Neural progenitor cell (in vitro differentiated cells): ENCODE measurements around the gene IL1RAPL1. TPM values are rescaled to one million over a fixed set of nuclear protein-coding genes. Genes with fewer than 3 reads are reported as not detected.
A peak's percentile ranks its signal among the peaks of the same experiment; 100 is the strongest.

Experiments used
- DNase-seq: peaks from one replicate; pipeline ENCODE4 v3.0.0-alpha.2; 2016; ENCODE audit warnings: low spot score
- H2AFZ ChIP-seq: fragments of 200-600 bp; sonication (generic); replicated peaks from 2 replicates; pipeline ENCODE4 v1.6.1; 2016; ENCODE audit warnings: antibody characterized with exemption
- H3F3A ChIP-seq: fragments of 200-600 bp; sonication (generic); 2 replicates; pipeline ENCODE4 v1.6.1; 2016; ENCODE audit warnings: antibody characterized with exemption, low read depth
- H3K27ac ChIP-seq: fragments of 200-600 bp; sonication (generic); 2 replicates; pipeline ENCODE4 v1.5.1; 2016; ENCODE audit warnings: mild to moderate bottlenecking
- H3K27me3 ChIP-seq: fragments of 200-600 bp; sonication (generic); 2 replicates; pipeline ENCODE4 v1.6.1; 2016; ENCODE audit warnings: mild to moderate bottlenecking, moderate library complexity
- H3K36me3 ChIP-seq: fragments of 200-600 bp; sonication (generic); 2 replicates; pipeline ENCODE4 v1.5.1; 2016
- H3K4me1 ChIP-seq: fragments of 200-600 bp; sonication (generic); 2 replicates; pipeline ENCODE4 v1.6.1; 2016; ENCODE audit warnings: mixed run types
- H3K4me2 ChIP-seq: fragments of 200-600 bp; sonication (generic); 2 replicates; pipeline ENCODE4 v1.6.1; 2016
- H3K4me3 ChIP-seq: fragments of 200-600 bp; sonication (generic); 2 replicates; pipeline ENCODE4 v1.5.1; 2016
- H3K79me2 ChIP-seq: fragments of 200-600 bp; sonication (generic); 2 replicates; pipeline ENCODE4 v1.6.1; 2016; ENCODE audit warnings: low read depth
- H3K9ac ChIP-seq: fragments of 200-600 bp; sonication (generic); 2 replicates; pipeline ENCODE4 v1.6.1; 2016
- H3K9me3 ChIP-seq: fragments of 200-600 bp; sonication (generic); 2 replicates; pipeline ENCODE4 v1.5.1; 2016; ENCODE audit warnings: low read depth
- H4K20me1 ChIP-seq: fragments of 200-600 bp; sonication (generic); 2 replicates; pipeline ENCODE4 v1.6.1; 2016; ENCODE audit warnings: low read depth
- H3K27ac Mint-ChIP-seq: 3 replicates; pipeline ENCODE4 v1.8.0; 2021; ENCODE audit warnings: mixed read lengths
- H3K27me3 Mint-ChIP-seq: 2 replicates; pipeline ENCODE4 v1.8.0; 2022; ENCODE audit warnings: low read depth, mild to moderate bottlenecking, inconsistent platforms, moderate library complexity, mixed read lengths; ENCODE audit not compliant: insufficient read depth
- H3K36me3 Mint-ChIP-seq: 3 replicates; pipeline ENCODE4 v1.8.0; 2021; ENCODE audit warnings: mixed read lengths
- H3K4me1 Mint-ChIP-seq: 3 replicates; pipeline ENCODE4 v1.8.0; 2021; ENCODE audit warnings: mixed read lengths
- H3K4me3 Mint-ChIP-seq: 3 replicates; pipeline ENCODE4 v1.8.0; 2021; ENCODE audit warnings: mild to moderate bottlenecking, moderate library complexity, mixed read lengths
- H3K9me3 Mint-ChIP-seq: 3 replicates; pipeline ENCODE4 v1.8.0; 2020; ENCODE audit warnings: mixed read lengths
- CTCF ChIP-seq: fragments of 200-600 bp; sonication (generic); IDR thresholded peaks from 2 replicates; pipeline ENCODE4 v1.5.1; 2017; ENCODE audit warnings: antibody characterized with exemption, mild to moderate bottlenecking
- EZH2 ChIP-seq: fragments of 200-600 bp; sonication (generic); IDR thresholded peaks from 2 replicates; pipeline ENCODE4 v1.6.1; 2017; ENCODE audit warnings: antibody characterized with exemption, mild to moderate bottlenecking, moderate library complexity
- EZH2phosphoT487 ChIP-seq: fragments of 200-600 bp; sonication (generic); IDR thresholded peaks from 2 replicates; pipeline ENCODE4 v1.6.1; 2017; ENCODE audit warnings: antibody characterized with exemption
- total RNA-seq: library from RNA; depleted of rRNA; stranded (reverse); fragments of >200 nt; gene quantifications from 2 replicates; pipeline ENCODE4 v1.2.3, GENCODE V29; 2015; ENCODE audit warnings: low replicate concordance

IL1RAPL1 gene
- total RNA-seq, 1 donor from 2014 or later: 13.4 TPM

- no peaks in the 10 kb centered on the region for H3K4me1 Mint-ChIP-seq
- no peak overlapping the region for H3K27ac ChIP-seq
- H3K36me3 Mint-ChIP-seq: no peaks in the 10 kb centered on the region
- H3K27ac Mint-ChIP-seq: no peak overlapping the region
- no peak overlapping the region for H2AFZ ChIP-seq
- H3K27me3 ChIP-seq: no peaks in the 10 kb centered on the region
- no peaks in the 10 kb centered on the region for H3F3A ChIP-seq
- H3K9me3 Mint-ChIP-seq: peaks cover 20% of the 10 kb centered on the region
- TF ChIP-seq CTCF: no peak
- no peak for TF ChIP-seq EZH2phosphoT487
- TF ChIP-seq EZH2: no peak
- DNase-seq: no peak
- no peak overlapping the region for H3K4me3 ChIP-seq
- no peaks in the 10 kb centered on the region for H3K79me2 ChIP-seq
- H3K4me3 Mint-ChIP-seq: no peak overlapping the region
- H3K9me3 ChIP-seq: peaks cover 10% of the 10 kb centered on the region
- no peak overlapping the region for H3K9ac ChIP-seq
- H4K20me1 ChIP-seq: no peaks in the 10 kb centered on the region
- H3K4me2 ChIP-seq: no peak overlapping the region
- H3K36me3 ChIP-seq: no peaks in the 10 kb centered on the region
- no peaks in the 10 kb centered on the region for H3K27me3 Mint-ChIP-seq
- no peaks in the 10 kb centered on the region for H3K4me1 ChIP-seq
Measured at GRCh38 chrX:28552322-28552721, 34.9 kb upstream of the IL1RAPL1 start.

- Histone ChIP-seq H3K27me3 (no peaks in the 10 kb centered on the region), H3K36me3 (no peaks in the 10 kb centered on the region), H2AFZ (no peak overlapping the region), H3K4me3 (no peak overlapping the region), H3K79me2 (no peaks in the 10 kb centered on the region), H4K20me1 (no peaks in the 10 kb centered on the region), H3K27ac (no peak overlapping the region), H3F3A (no peaks in the 10 kb centered on the region), H3K9ac (no peak overlapping the region), H3K9me3 (peaks cover 10% of the 10 kb centered on the region), H3K4me2 (no peak overlapping the region), H3K4me1 (no peaks in the 10 kb centered on the region)
- H3K4me1 Mint-ChIP-seq: no peaks in the 10 kb centered on the region
- H3K36me3 Mint-ChIP-seq: no peaks in the 10 kb centered on the region
- H3K9me3 Mint-ChIP-seq: peaks cover 25% of the 10 kb centered on the region
- DNase-seq: no peak
- H3K27me3 Mint-ChIP-seq: peaks cover under 1% of the 10 kb centered on the region
- TF ChIP-seq CTCF: no peak
- no peak for TF ChIP-seq EZH2phosphoT487
- TF ChIP-seq EZH2: no peak
- H3K4me3 Mint-ChIP-seq: no peak overlapping the region
- H3K27ac Mint-ChIP-seq: no peak overlapping the region
Measured at GRCh38 chrX:28552882-28553829, 34.1 kb upstream of the IL1RAPL1 start.

- H3K27ac ChIP-seq: no peak overlapping the region
- H3K9me3 ChIP-seq: peaks cover 3% of the 10 kb centered on the region
- H3K9ac ChIP-seq: no peak overlapping the region
- no peaks in the 10 kb centered on the region for H3K4me1 Mint-ChIP-seq
- H3K27me3 ChIP-seq: no peaks in the 10 kb centered on the region
- H3K4me3 Mint-ChIP-seq: no peak overlapping the region
- H3K36me3 Mint-ChIP-seq: no peaks in the 10 kb centered on the region
- DNase-seq: no peak
- no peak overlapping the region for H3K27ac Mint-ChIP-seq
- no peaks in the 10 kb centered on the region for H3K36me3 ChIP-seq
- no peaks in the 10 kb centered on the region for H3K79me2 ChIP-seq
- no peaks in the 10 kb centered on the region for H4K20me1 ChIP-seq
- no peaks in the 10 kb centered on the region for H3K4me1 ChIP-seq
- H3F3A ChIP-seq: no peaks in the 10 kb centered on the region
- peaks cover 3% of the 10 kb centered on the region for H3K27me3 Mint-ChIP-seq
- TF ChIP-seq EZH2phosphoT487 (no peak), CTCF (no peak)
- H3K4me2 ChIP-seq: no peak overlapping the region
- H3K4me3 ChIP-seq: no peak overlapping the region
- H2AFZ ChIP-seq: peak overlapping the region; percentile 40
- H3K9me3 Mint-ChIP-seq: peaks cover 2% of the 10 kb centered on the region
Measured at GRCh38 chrX:28576117-28576516, 11.1 kb upstream of the IL1RAPL1 start.
